GM12865 (cell line): Measurements from ENCODE around the gene LUZP2.

ENCODE experiments used
- DNase-seq: peaks from one replicate; pipeline ENCODE4 v3.0.0; 2010; ENCODE audit warnings: low read depth
- H3K4me3 ChIP-seq: 2 replicates; pipeline ENCODE4 v1.5.1; 2011; ENCODE audit warnings: mild to moderate bottlenecking, low read depth, low read length, control low read depth
- CTCF ChIP-seq: IDR thresholded peaks from 2 replicates; pipeline ENCODE4 v1.5.1; 2011; ENCODE audit warnings: low read length, control low read depth, low read depth, inconsistent platforms; ENCODE audit not compliant: insufficient read depth; ENCODE audit errors: missing control alignments

The LUZP2 gene

GRCh38 chr11:24594401-24594800 is 97.5 kb downstream of the LUZP2 start:
- DNase-seq: no peak
- H3K4me3 ChIP-seq: no peak overlapping the region
- TF ChIP-seq CTCF: no peak

- no peak for DNase-seq
- no peak for TF ChIP-seq CTCF
These were observed 101.8 kb downstream of the LUZP2 start for GRCh38 chr11:24598641-24599040.

GRCh38 chr11:24609192-24610119 is 112.6 kb downstream of the LUZP2 start:
- H3K4me3 ChIP-seq: no peak overlapping the region
- no peak for DNase-seq
- TF ChIP-seq CTCF: no peak

More at GRCh38 chr11:24598641-24599040, 101.8 kb downstream of the LUZP2 start:
- no peak overlapping the region for H3K4me3 ChIP-seq

- no peak for DNase-seq
- no peak overlapping the region for H3K4me3 ChIP-seq
- TF ChIP-seq CTCF: no peak
These were observed 118.8 kb downstream of the LUZP2 start for GRCh38 chr11:24615451-24616160.

- no peak overlapping the region for H3K4me3 ChIP-seq
- TF ChIP-seq CTCF: no peak
- no peak for DNase-seq
These were observed 121.0 kb downstream of the LUZP2 start for GRCh38 chr11:24617856-24618255.

GRCh38 chr11:24619900-24620299 is 123.0 kb downstream of the LUZP2 start:
- H3K4me3 ChIP-seq: no peak overlapping the region
- TF ChIP-seq CTCF: no peak
- DNase-seq: no peak
